Forelimb muscle (tissue), 1 donor: ENCODE data around the gene TFCP2L1. TPM values are rescaled to one million over a fixed set of nuclear protein-coding genes. Genes with fewer than 3 reads are reported as not detected.

Experiments used
- DNase-seq: peaks from one replicate; pipeline ENCODE4 v3.0.0-alpha.2; 2013; ENCODE audit warnings: low read depth
- polyA plus RNA-seq: library from polyadenylated mRNA; unstranded; fragments of 120-200 nt; gene quantifications from one replicate; pipeline ENCODE4 v1.2.1, GENCODE V29; 2013; ENCODE audit not compliant: insufficient read length

Gene TFCP2L1
- polyA plus RNA-seq, 1 donor: 0.09 TPM

DNA sequence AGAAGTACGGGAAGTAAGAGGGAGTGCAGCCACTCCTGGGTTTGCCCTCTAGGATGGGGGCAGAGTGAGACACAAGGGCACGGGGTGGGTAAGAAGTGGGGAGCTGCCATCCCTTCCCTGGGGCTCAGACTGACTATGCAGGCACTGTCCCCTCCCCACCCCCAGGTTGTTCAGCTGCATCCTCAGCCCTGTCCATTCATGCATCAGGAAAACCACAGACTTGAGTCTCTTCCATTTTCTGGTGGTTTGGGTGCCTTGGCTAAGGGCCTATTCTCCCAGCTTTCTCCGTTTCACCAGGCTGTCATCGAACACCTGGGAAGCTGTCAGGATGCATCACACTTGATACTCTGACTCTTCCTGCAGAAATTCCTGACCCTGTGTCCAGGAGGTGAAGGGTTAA lies 111.9 kb downstream of the TFCP2L1 start:
- DNase-seq: no peak

DNA sequence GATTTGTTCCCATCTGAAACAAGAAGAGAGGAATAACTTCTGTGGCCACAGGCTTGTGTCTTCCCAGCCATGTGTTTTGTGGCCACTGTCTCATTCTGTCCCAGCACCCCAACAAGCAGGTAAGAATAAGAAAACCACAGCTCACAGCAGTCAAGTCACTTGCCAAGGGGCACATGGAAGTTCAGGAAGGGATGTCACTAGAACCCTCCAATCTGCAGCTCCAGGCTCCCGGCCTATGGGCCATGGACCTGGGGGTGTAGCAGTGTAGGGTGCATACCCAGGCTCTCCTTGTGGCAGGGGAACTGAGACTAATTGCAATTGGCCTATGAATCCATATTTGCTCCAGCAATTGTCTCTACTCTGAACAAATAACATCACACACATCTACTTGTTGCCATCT lies 112.5 kb downstream of the TFCP2L1 start:
- no peak for DNase-seq

- no peak for DNase-seq
Measured at GRCh38 chr2:121171625-121172119, 113.3 kb downstream of the TFCP2L1 start.

DNA sequence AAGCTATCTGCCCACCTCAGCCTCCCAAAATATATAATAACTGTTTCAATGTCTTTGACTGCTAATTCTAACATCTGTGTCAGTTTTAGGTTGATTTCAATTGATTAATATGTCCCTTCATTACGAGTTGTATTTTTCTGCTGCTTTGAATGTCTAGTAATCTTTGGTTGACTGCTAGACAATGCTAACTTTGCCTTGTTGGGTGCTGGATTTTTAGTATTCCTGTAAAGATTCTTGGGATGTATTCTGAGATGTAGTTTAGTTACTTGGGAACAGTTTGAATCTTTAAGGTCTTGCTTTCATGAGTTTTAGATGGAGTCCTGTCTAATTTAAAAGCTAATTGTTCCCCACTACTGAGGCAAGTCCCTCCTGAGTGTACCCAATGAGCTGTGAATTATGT lies 114.4 kb downstream of the TFCP2L1 start:
- DNase-seq: no peak

GRCh38 chr2:121167411-121167810 lies 117.6 kb downstream of the TFCP2L1 start:
- DNase-seq: no peak

Other genes with a start within 250 kb of the TFCP2L1 start
- gene RNU4ATAC, start 245.7 kb upstream of the TFCP2L1 start, polyA plus RNA-seq: not detected